ENCODE measurements around the gene YJU2.
A peak's percentile ranks its signal among the peaks of the same experiment; 100 is the strongest.
"Not testable (repeated sequence)": the region's sequence is repeated elsewhere in the genome, so short reads cannot be mapped to it uniquely, and the experiment has no call there.

YJU2 gene

GRCh38 chr19:4228765-4229178 lies 18.1 kb upstream of the YJU2 start:
- DNase-seq (ENCODE audit: low spot score), result no peak

- no peak for DNase-seq (ENCODE audit: low spot score)
Measured at GRCh38 chr19:4229179-4229931, 17.5 kb upstream of the YJU2 start, which contains the start of gene EBI3. Gene EBI3 (plus strand): TSS chr19:4229523. CDS start chr19:4229551, 28 bp downstream.

- DNase-seq (ENCODE audit: low spot score), result not testable (repeated sequence)
Measured at GRCh38 chr19:4230237-4230636, 16.6 kb upstream of the YJU2 start.

- not testable (repeated sequence) for DNase-seq (ENCODE audit: low spot score)
Measured at GRCh38 chr19:4231521-4231920, 15.4 kb upstream of the YJU2 start.

GRCh38 chr19:4232139-4232538 lies 14.7 kb upstream of the YJU2 start:
- not testable (repeated sequence) for DNase-seq (ENCODE audit: low spot score)

GRCh38 chr19:4232614-4233281 lies 14.1 kb upstream of the YJU2 start:
- no peak for DNase-seq (ENCODE audit: low spot score)

- DNase-seq (ENCODE audit: low spot score), result peak; percentile 77
Measured at GRCh38 chr19:4233282-4233853, 13.5 kb upstream of the YJU2 start.

GRCh38 chr19:4234142-4234861 lies 12.6 kb upstream of the YJU2 start:
- no peak for DNase-seq (ENCODE audit: low spot score)

GRCh38 chr19:4234862-4235201 lies 12.0 kb upstream of the YJU2 start:
- DNase-seq (ENCODE audit: low spot score), result no peak

GRCh38 chr19:4237510-4237909 lies 9.4 kb upstream of the YJU2 start:
- DNase-seq (ENCODE audit: low spot score), result not testable (repeated sequence)

- DNase-seq (ENCODE audit: low spot score), result no peak
Measured at GRCh38 chr19:4238831-4239230, 8.0 kb upstream of the YJU2 start.

GRCh38 chr19:4241824-4242430 lies 5.0 kb upstream of the YJU2 start:
- no peak for DNase-seq (ENCODE audit: low spot score)

- DNase-seq (ENCODE audit: low spot score), result not testable (repeated sequence)
Measured at GRCh38 chr19:4245938-4246337, 942 bp upstream of the YJU2 start.

GRCh38 chr19:4256563-4256962 lies 9.7 kb downstream of the YJU2 start:
- no peak for DNase-seq (ENCODE audit: low spot score)

- DNase-seq (ENCODE audit: low spot score), result no peak
Measured at GRCh38 chr19:4257025-4257424, 10.1 kb downstream of the YJU2 start.

GRCh38 chr19:4258181-4258580 lies 11.3 kb downstream of the YJU2 start:
- peak; percentile 14 for DNase-seq (ENCODE audit: low spot score)

GRCh38 chr19:4260613-4261191 lies 13.8 kb downstream of the YJU2 start:
- DNase-seq (ENCODE audit: low spot score), result no peak

GRCh38 chr19:4264812-4265211 lies 17.9 kb downstream of the YJU2 start:
- no peak for DNase-seq (ENCODE audit: low spot score)

GRCh38 chr19:4266253-4267000 lies 19.5 kb downstream of the YJU2 start:
- DNase-seq (ENCODE audit: low spot score), result no peak

GRCh38 chr19:4267101-4267900 lies 20.4 kb downstream of the YJU2 start:
- peak; percentile 90 for DNase-seq (ENCODE audit: low spot score)

Measured in iPS-NIHi11 (cell line).